GM21390 (cell line): Measurements from ENCODE around the gene ZFAND3.
"Not testable (repeated sequence)": the region's sequence is repeated elsewhere in the genome, so short reads cannot be mapped to it uniquely, and the experiment has no call there.

Source experiments
- ATAC-seq: cut with Tn5 transposase; IDR thresholded peaks from one replicate; pipeline ENCODE4 v1.9.1; 2021; ENCODE audit not compliant: unreplicated experiment

Gene ZFAND3

GRCh38 chr6:38114976-38115625, 295.6 kb downstream of the ZFAND3 start:
- no peak for ATAC-seq

GRCh38 chr6:38115626-38116008, 296.1 kb downstream of the ZFAND3 start:
- no peak for ATAC-seq

- no peak for ATAC-seq
Observed at GRCh38 chr6:38116248-38116647, 296.7 kb downstream of the ZFAND3 start.

GRCh38 chr6:38117281-38117680, 297.8 kb downstream of the ZFAND3 start:
- ATAC-seq, result no peak

GRCh38 chr6:38118791-38119365, 299.4 kb downstream of the ZFAND3 start:
- no peak for ATAC-seq

GRCh38 chr6:38119516-38119915, 300.0 kb downstream of the ZFAND3 start:
- ATAC-seq, result no peak

- not testable (repeated sequence) for ATAC-seq
Observed at GRCh38 chr6:38124224-38124926, 304.8 kb downstream of the ZFAND3 start.

GRCh38 chr6:38127284-38127683, 307.8 kb downstream of the ZFAND3 start:
- no peak for ATAC-seq

- no peak for ATAC-seq
Observed at GRCh38 chr6:38131527-38131965, 312.0 kb downstream of the ZFAND3 start.

GRCh38 chr6:38133932-38134703, 314.6 kb downstream of the ZFAND3 start:
- ATAC-seq, result no peak

- ATAC-seq, result no peak
Observed at GRCh38 chr6:38134704-38135088, 315.2 kb downstream of the ZFAND3 start.

GRCh38 chr6:38136547-38136946, 317.0 kb downstream of the ZFAND3 start:
- no peak for ATAC-seq

GRCh38 chr6:38137608-38138265, 318.2 kb downstream of the ZFAND3 start:
- no peak for ATAC-seq

GRCh38 chr6:38138374-38138773, 318.8 kb downstream of the ZFAND3 start:
- no peak for ATAC-seq

- ATAC-seq, result no peak
Observed at GRCh38 chr6:38141085-38141484, 321.6 kb downstream of the ZFAND3 start.

GRCh38 chr6:38141716-38142115, 322.2 kb downstream of the ZFAND3 start:
- no peak for ATAC-seq

GRCh38 chr6:38142178-38142902, 322.8 kb downstream of the ZFAND3 start:
- no peak for ATAC-seq

- ATAC-seq, result no peak
Observed at GRCh38 chr6:38143191-38144150, 323.9 kb downstream of the ZFAND3 start.

- no peak for ATAC-seq
Observed at GRCh38 chr6:38144365-38144945, 324.9 kb downstream of the ZFAND3 start.
